ACC112 (cell line): ENCODE results near the gene PLEKHF1.

Source experiments
- H2AFZ ChIP-seq: fragments of 200-600 bp; sonication (generic); one replicate; pipeline ENCODE4 v1.6.0; 2017; ENCODE audit warnings: antibody characterized with exemption, low read length; ENCODE audit not compliant: unreplicated experiment
- H3K27ac ChIP-seq: fragments of 200-600 bp; sonication (generic); 2 replicates; pipeline ENCODE4 v1.5.1; 2014; ENCODE audit warnings: low read depth, mild to moderate bottlenecking, antibody characterized with exemption, low read length, moderate library complexity
- H3K27me3 ChIP-seq: fragments of 200-600 bp; sonication (generic); 2 replicates; pipeline ENCODE4 v1.6.1; 2014; ENCODE audit warnings: mild to moderate bottlenecking, antibody characterized with exemption, low read length, moderate library complexity, mixed read lengths; ENCODE audit not compliant: insufficient read depth
- H3K36me3 ChIP-seq: fragments of 200-600 bp; sonication (generic); 2 replicates; pipeline ENCODE4 v1.6.1; 2016; ENCODE audit warnings: mild to moderate bottlenecking, antibody characterized with exemption, low read length, moderate library complexity, mixed read lengths; ENCODE audit not compliant: insufficient read depth
- H3K4me1 ChIP-seq: fragments of 200-600 bp; sonication (generic); one replicate; pipeline ENCODE4 v1.6.1; 2016; ENCODE audit warnings: low read length, mixed read lengths; ENCODE audit not compliant: insufficient read depth, unreplicated experiment, control insufficient read depth
- H3K4me3 ChIP-seq: fragments of 200-600 bp; sonication (generic); 2 replicates; pipeline ENCODE4 v1.5.1; 2014; ENCODE audit warnings: mild to moderate bottlenecking, low read depth, low read length
- H3K79me2 ChIP-seq: fragments of 200-600 bp; sonication (generic); one replicate; pipeline ENCODE4 v1.6.0; 2016; ENCODE audit warnings: low read length; ENCODE audit not compliant: control insufficient read depth, unreplicated experiment, insufficient read depth

PLEKHF1 gene, protein sequence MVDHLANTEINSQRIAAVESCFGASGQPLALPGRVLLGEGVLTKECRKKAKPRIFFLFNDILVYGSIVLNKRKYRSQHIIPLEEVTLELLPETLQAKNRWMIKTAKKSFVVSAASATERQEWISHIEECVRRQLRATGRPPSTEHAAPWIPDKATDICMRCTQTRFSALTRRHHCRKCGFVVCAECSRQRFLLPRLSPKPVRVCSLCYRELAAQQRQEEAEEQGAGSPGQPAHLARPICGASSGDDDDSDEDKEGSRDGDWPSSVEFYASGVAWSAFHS

GRCh38 chr19:29665215-29665825, at the start of gene PLEKHF1:
Gene PLEKHF1, plus strand, starts transcription at chr19:29665461. Its CDS starts 8,379 bp downstream, at chr19:29673840.
- no peaks in the 10 kb centered on the region for H3K27me3 ChIP-seq
- H3K36me3 ChIP-seq = no peaks in the 10 kb centered on the region
- H3K27ac ChIP-seq = peak within 1 kb of the TSS; percentile 79
- peak within 1 kb of the TSS; percentile 60 for H2AFZ ChIP-seq
- peaks cover 31% of the 10 kb centered on the region for H3K4me1 ChIP-seq
- peaks cover 6% of the 10 kb centered on the region for H3K79me2 ChIP-seq
- peak within 1 kb of the TSS; percentile 91 for H3K4me3 ChIP-seq

GRCh38 chr19:29615891-29616425, 49.3 kb upstream of the PLEKHF1 start:
- Histone ChIP-seq H3K27me3 (peaks cover 5% of the 10 kb centered on the region; the same call in 1 of the 2 replicates), H3K36me3 (no peaks in the 10 kb centered on the region)

DNA sequence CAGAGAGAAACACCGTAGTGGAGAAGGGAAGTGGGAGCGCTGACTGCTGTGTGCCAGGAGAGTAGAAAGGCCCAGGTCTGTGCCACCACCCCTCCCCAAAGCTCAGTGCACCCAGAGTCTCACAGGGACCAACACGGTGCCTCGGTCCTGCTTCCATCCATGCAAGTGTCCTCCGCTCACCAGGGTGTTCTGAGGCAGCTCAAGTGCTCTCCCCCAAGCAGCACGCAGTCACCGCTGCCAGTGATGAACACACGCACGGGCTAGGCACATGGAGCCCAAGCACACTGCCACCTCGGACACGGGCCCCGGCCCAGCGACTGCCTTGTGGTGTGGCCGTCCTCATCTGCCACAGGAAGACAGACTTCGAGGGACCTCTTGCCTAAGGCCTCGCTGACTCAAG, 48.7 kb upstream of the PLEKHF1 start:
- Histone ChIP-seq H3K27ac (no peak overlapping the region), H3K4me3 (no peak overlapping the region), H3K27me3 (peaks cover 5% of the 10 kb centered on the region; the same call in 1 of the 2 replicates), H3K36me3 (no peaks in the 10 kb centered on the region), H3K4me1 (no peaks in the 10 kb centered on the region), H2AFZ (no peak overlapping the region), H3K79me2 (no peaks in the 10 kb centered on the region)

More at GRCh38 chr19:29615891-29616425, 49.3 kb upstream of the PLEKHF1 start:
- Histone ChIP-seq H3K79me2 (no peaks in the 10 kb centered on the region), H3K27ac (no peak overlapping the region), H2AFZ (no peak overlapping the region), H3K4me1 (no peaks in the 10 kb centered on the region), H3K4me3 (no peak overlapping the region)

GRCh38 chr19:29617366-29618266, 47.6 kb upstream of the PLEKHF1 start:
- Histone ChIP-seq H3K27me3 (peaks cover 5% of the 10 kb centered on the region; the same call in 1 of the 2 replicates), H3K36me3 (no peaks in the 10 kb centered on the region), H3K4me3 (no peak overlapping the region), H3K79me2 (no peaks in the 10 kb centered on the region), H3K27ac (no peak overlapping the region), H2AFZ (no peak overlapping the region), H3K4me1 (no peaks in the 10 kb centered on the region)

DNA sequence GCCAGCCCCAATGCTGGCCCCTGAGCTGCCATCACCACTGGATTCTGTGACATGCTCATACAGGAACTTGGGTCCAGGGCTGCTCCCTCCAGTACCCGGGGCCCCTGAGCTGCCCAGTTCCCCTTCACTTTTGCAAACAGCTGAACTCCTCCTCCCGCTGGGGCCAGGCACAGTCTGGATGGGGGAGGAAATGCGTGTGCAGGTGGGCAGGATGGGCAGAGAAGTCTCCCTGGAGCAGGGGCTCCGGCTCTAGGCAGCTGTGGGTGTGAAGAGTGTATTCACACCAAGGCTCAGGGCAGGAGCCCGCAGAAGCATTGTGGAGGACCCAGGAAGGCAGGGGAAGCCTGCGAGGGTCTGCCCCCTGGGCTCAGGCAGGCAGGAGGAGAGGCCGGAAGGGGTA, 46.8 kb upstream of the PLEKHF1 start:
- no peaks in the 10 kb centered on the region for H3K4me1 ChIP-seq
- no peaks in the 10 kb centered on the region for H3K36me3 ChIP-seq
- peaks cover 5% of the 10 kb centered on the region; the same call in 1 of the 2 replicates for H3K27me3 ChIP-seq
- H3K79me2 ChIP-seq = no peaks in the 10 kb centered on the region
- H2AFZ ChIP-seq = no peak overlapping the region
- no peak overlapping the region for H3K27ac ChIP-seq
- no peak overlapping the region for H3K4me3 ChIP-seq

- H3K4me3 ChIP-seq = no peak overlapping the region
- H3K36me3 ChIP-seq = no peaks in the 10 kb centered on the region
- no peak overlapping the region for H3K27ac ChIP-seq
- no peaks in the 10 kb centered on the region for H3K4me1 ChIP-seq
- no peak overlapping the region for H2AFZ ChIP-seq
- H3K27me3 ChIP-seq = peaks cover 5% of the 10 kb centered on the region; the same call in 1 of the 2 replicates
- no peaks in the 10 kb centered on the region for H3K79me2 ChIP-seq
Measured at GRCh38 chr19:29618871-29619270, 46.4 kb upstream of the PLEKHF1 start.

DNA sequence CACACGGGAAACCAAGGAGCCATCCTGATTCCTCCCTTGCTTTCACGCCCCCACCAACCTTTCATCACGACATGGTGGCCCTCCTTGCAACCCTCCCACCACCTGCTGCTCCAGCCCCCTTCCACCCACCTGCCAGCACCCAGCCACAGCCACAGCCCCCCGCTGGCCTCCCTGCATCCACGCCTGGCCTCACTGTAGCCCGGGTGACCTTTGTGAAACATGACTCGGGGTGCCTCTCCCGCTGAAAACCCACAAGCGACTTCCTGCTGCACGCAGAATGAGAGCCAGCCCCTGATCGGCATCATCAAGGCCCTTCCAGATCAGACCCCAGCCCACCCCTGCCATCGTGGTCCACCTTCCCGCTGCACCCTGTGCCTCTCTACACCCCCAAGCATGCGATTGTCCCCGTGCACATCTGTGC, 44.3 kb upstream of the PLEKHF1 start:
- H3K79me2 ChIP-seq = no peaks in the 10 kb centered on the region
- H2AFZ ChIP-seq = no peak overlapping the region
- no peak overlapping the region for H3K27ac ChIP-seq
- peaks cover 5% of the 10 kb centered on the region; the same call in 1 of the 2 replicates for H3K27me3 ChIP-seq
- H3K36me3 ChIP-seq = no peaks in the 10 kb centered on the region
- H3K4me3 ChIP-seq = no peak overlapping the region
- no peaks in the 10 kb centered on the region for H3K4me1 ChIP-seq

GRCh38 chr19:29622166-29623070, 42.8 kb upstream of the PLEKHF1 start:
- Histone ChIP-seq H2AFZ (no peak overlapping the region), H3K4me1 (no peaks in the 10 kb centered on the region)

DNA sequence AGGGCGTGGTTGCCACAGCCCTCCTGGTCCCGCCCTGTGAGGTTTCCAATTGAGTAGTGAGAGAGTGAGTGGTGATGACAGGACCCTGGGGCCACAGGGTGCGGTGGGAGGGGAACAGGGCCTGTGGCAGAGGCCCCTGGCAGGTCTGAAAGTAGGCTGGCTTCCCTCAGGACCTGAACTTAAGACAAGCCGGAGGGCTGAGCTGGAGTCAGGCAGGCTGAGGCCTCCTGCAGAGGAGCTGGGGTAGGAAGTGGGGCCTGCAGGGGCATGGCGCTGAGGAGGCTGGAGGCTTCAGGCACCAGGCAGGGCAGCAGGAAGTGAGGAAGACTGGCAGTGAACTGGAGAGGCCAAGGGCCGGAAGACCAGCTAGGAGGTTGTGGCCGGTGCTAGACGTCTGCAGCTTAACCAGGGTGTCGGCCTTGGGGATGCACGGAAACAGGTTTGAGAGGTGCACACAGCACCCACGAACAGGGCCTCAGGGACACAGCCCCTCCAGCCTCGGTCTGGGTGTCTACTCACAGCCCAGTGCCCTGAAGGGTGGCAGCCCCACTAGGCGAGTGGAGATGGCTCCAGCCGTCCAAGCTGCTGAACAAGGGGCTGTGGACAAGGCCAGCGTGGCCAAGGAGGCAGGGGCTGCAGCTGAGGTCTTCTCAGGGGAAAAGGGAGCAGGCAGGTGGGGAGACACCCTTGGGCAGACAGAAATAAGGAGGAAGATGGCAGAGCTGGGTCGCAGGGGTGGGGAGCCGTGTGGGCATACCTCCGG, 41.4 kb upstream of the PLEKHF1 start:
- Histone ChIP-seq H3K36me3 (no peaks in the 10 kb centered on the region), H3K4me3 (no peak overlapping the region), H3K27ac (no peak overlapping the region), H3K27me3 (peaks cover 5% of the 10 kb centered on the region; the same call in 1 of the 2 replicates), H3K79me2 (no peaks in the 10 kb centered on the region), H3K4me1 (no peaks in the 10 kb centered on the region), H2AFZ (no peak overlapping the region)

More at GRCh38 chr19:29622166-29623070, 42.8 kb upstream of the PLEKHF1 start:
- Histone ChIP-seq H3K27ac (no peak overlapping the region), H3K4me3 (no peak overlapping the region), H3K36me3 (no peaks in the 10 kb centered on the region), H3K27me3 (peaks cover 5% of the 10 kb centered on the region; the same call in 1 of the 2 replicates), H3K79me2 (no peaks in the 10 kb centered on the region)
